ENCODE measurements around the gene TNFSF9. TPM values are rescaled to one million over a fixed set of nuclear protein-coding genes. Genes with fewer than 3 reads are reported as not detected.
"Not testable (repeated sequence)": the region's sequence is repeated elsewhere in the genome, so short reads cannot be mapped to it uniquely, and the experiment has no call there.

The TNFSF9 gene
- total RNA-seq, 2 experiments from 2014 or later, result 3.0 to 3.1 TPM

GRCh38 chr19:6576869-6577475 lies 46.1 kb downstream of the TNFSF9 start:
- peaks cover 5% of the 10 kb centered on the region for H3K27me3 Mint-ChIP-seq
- intact Hi-C loops (cut with micrococcal nuclease), result no loop called here
- H3K9me3 Mint-ChIP-seq, result no peaks in the 10 kb centered on the region
- POLR2A ChIA-PET, result no interaction called here
- no peak overlapping the region for H3K4me3 Mint-ChIP-seq
- no peaks in the 10 kb centered on the region for H3K36me3 Mint-ChIP-seq (ENCODE audit: low read depth)
- CTCF ChIA-PET, result no interaction called here
- DNase-seq (no peak), ATAC-seq (no peak)
- peaks cover 2% of the 10 kb centered on the region for H3K4me1 Mint-ChIP-seq (ENCODE audit: low read depth)
- TF ChIP-seq CTCF (IDR thresholded peaks at IDR 0.05), result no peak
- H3K27ac Mint-ChIP-seq, result no peak overlapping the region

GRCh38 chr19:6577476-6578125 lies 46.8 kb downstream of the TNFSF9 start:
- H3K27me3 Mint-ChIP-seq, result peaks cover 5% of the 10 kb centered on the region
- CTCF ChIA-PET, result no interaction called here
- H3K27ac Mint-ChIP-seq, result no peak overlapping the region
- TF ChIP-seq CTCF (IDR thresholded peaks at IDR 0.05), result no peak
- H3K4me1 Mint-ChIP-seq (ENCODE audit: low read depth), result peaks cover 2% of the 10 kb centered on the region
- intact Hi-C loops (cut with micrococcal nuclease), result no loop called here
- no peak overlapping the region for H3K4me3 Mint-ChIP-seq
- no peaks in the 10 kb centered on the region for H3K36me3 Mint-ChIP-seq (ENCODE audit: low read depth)
- ATAC-seq (peak; percentile 82), DNase-seq (peak; percentile 18)
- POLR2A ChIA-PET, result no interaction called here
- H3K9me3 Mint-ChIP-seq, result no peaks in the 10 kb centered on the region

GRCh38 chr19:6579450-6580178 lies 48.8 kb downstream of the TNFSF9 start:
- no peak for TF ChIP-seq CTCF (IDR thresholded peaks at IDR 0.05)
- POLR2A ChIA-PET, result no interaction called here
- intact Hi-C loops (cut with micrococcal nuclease), result no loop called here
- Mint-ChIP-seq H3K4me1 (ENCODE audit: low read depth) (peaks cover 2% of the 10 kb centered on the region), H3K4me3 (no peak overlapping the region), H3K36me3 (ENCODE audit: low read depth) (no peaks in the 10 kb centered on the region), H3K27ac (no peak overlapping the region), H3K9me3 (no peaks in the 10 kb centered on the region), H3K27me3 (peaks cover 5% of the 10 kb centered on the region)
- CTCF ChIA-PET, result no interaction called here
- ATAC-seq (no peak), DNase-seq (no peak)

GRCh38 chr19:6580313-6580712 lies 49.5 kb downstream of the TNFSF9 start:
- peaks cover 6% of the 10 kb centered on the region for H3K27me3 Mint-ChIP-seq
- no peak overlapping the region for H3K4me3 Mint-ChIP-seq
- ChIA-PET CTCF (interaction anchor here (0.6 kb wide), 1 partner anchor 88 kb away, joined by 3 read pairs; no protein-coding TSS in a partner anchor), POLR2A (no interaction called here)
- intact Hi-C loops (cut with micrococcal nuclease), result no loop called here
- no peak for TF ChIP-seq CTCF (IDR thresholded peaks at IDR 0.05)
- peaks cover 2% of the 10 kb centered on the region for H3K4me1 Mint-ChIP-seq (ENCODE audit: low read depth)
- H3K9me3 Mint-ChIP-seq, result no peaks in the 10 kb centered on the region
- H3K36me3 Mint-ChIP-seq (ENCODE audit: low read depth), result peaks cover 3% of the 10 kb centered on the region
- H3K27ac Mint-ChIP-seq, result no peak overlapping the region
- ATAC-seq, result no peak
- DNase-seq, result no peak

- H3K4me3 Mint-ChIP-seq; ATAC-seq; DNase-seq; H3K27ac Mint-ChIP-seq; CTCF ChIA-PET; H3K9me3 Mint-ChIP-seq; intact Hi-C loops (cut with micrococcal nuclease); H3K36me3 Mint-ChIP-seq (ENCODE audit: low read depth): not testable (repeated sequence)
- POLR2A ChIA-PET, result interaction anchor here (0.7 kb wide), 1 partner anchor 190 kb away, joined by 3 read pairs; the partner anchor contains the start of gene VAV1
- H3K27me3 Mint-ChIP-seq, result peaks cover 23% of the 10 kb centered on the region
- peaks cover 13% of the 10 kb centered on the region for H3K4me1 Mint-ChIP-seq (ENCODE audit: low read depth)
Measured at GRCh38 chr19:6582515-6583484, 52.0 kb downstream of the TNFSF9 start.
